PC-3 (cell line): ENCODE data around the gene PSAPL1. TPM values are rescaled to one million over a fixed set of nuclear protein-coding genes. Genes with fewer than 3 reads are reported as not detected.

Experiments used
- ATAC-seq: fragments of 200-7000 bp; cut with Tn5 transposase; 2 replicates; pipeline ENCODE4 v1.9.1; 2020; ENCODE audit warnings: mild to moderate bottlenecking, moderate library complexity
- BruUV-seq: library from RNA; stranded (reverse); fragments of 400-500 nt; replicated peaks from 2 replicates; lab custom pipeline; 2021; lab: Mats Ljungman, UMichigan
- CTCF ChIA-PET: fragments of 300-600 bp; sonication (Branson Sonifier 250); formaldehyde crosslinking; loops from one replicate; lab custom pipeline; 2022; ENCODE audit warnings: antibody characterized with exemption; lab: Charles Lee
- POLR2A ChIA-PET: fragments of 300-600 bp; sonication (Branson Sonifier 250); formaldehyde crosslinking; loops from one replicate; lab custom pipeline; 2022; ENCODE audit warnings: antibody characterized with exemption; ENCODE audit not compliant: unreplicated experiment; lab: Charles Lee
- DNase-seq: peaks from one replicate; pipeline ENCODE4 v3.0.0-alpha.2; 2015
- H2AFZ ChIP-seq: fragments of 300-600 bp; sonication (generic); 2 replicates; pipeline ENCODE4 v1.6.0; 2016; ENCODE audit warnings: antibody characterized with exemption, low read length
- H3F3A ChIP-seq: fragments of 300-600 bp; sonication (generic); one replicate; pipeline ENCODE4 v1.6.0; 2017; ENCODE audit warnings: antibody characterized with exemption, low read length, control low read depth, mild to moderate bottlenecking; ENCODE audit not compliant: unreplicated experiment
- H3K27ac ChIP-seq: fragments of 300-600 bp; sonication (generic); 2 replicates; pipeline ENCODE4 v1.5.1; 2016; ENCODE audit warnings: mild to moderate bottlenecking, low read length
- H3K27me3 ChIP-seq: fragments of 300-600 bp; sonication (generic); 2 replicates; pipeline ENCODE4 v1.6.1; 2016; ENCODE audit warnings: low read length, mixed read lengths
- H3K36me3 ChIP-seq: fragments of 300-600 bp; sonication (generic); 2 replicates; pipeline ENCODE4 v1.6.1; 2016; ENCODE audit warnings: low read depth, mixed run types, low read length, mixed read lengths
- H3K4me1 ChIP-seq: fragments of 300-600 bp; sonication (generic); 2 replicates; pipeline ENCODE4 v1.5.1; 2016; ENCODE audit warnings: low read length; ENCODE audit not compliant: insufficient read depth
- H3K4me2 ChIP-seq: fragments of 300-600 bp; sonication (generic); 2 replicates; pipeline ENCODE4 v1.6.0; 2016; ENCODE audit warnings: low read length
- H3K4me3 ChIP-seq: fragments of 300-600 bp; sonication (generic); 2 replicates; pipeline ENCODE4 v1.5.1; 2016; ENCODE audit warnings: mild to moderate bottlenecking, low read length, mixed read lengths
- H3K79me2 ChIP-seq: fragments of 300-600 bp; sonication (generic); 2 replicates; pipeline ENCODE4 v1.6.1; 2017; ENCODE audit warnings: low read length, mixed read lengths
- H3K9ac ChIP-seq: fragments of 300-600 bp; sonication (generic); 2 replicates; pipeline ENCODE4 v1.6.0; 2016; ENCODE audit warnings: mild to moderate bottlenecking, low read length
- H3K9me2 ChIP-seq: fragments of 300-600 bp; sonication (generic); replicated peaks from 2 replicates; pipeline ENCODE4 v1.6.1; 2016; ENCODE audit warnings: mixed run types, low read length, mixed read lengths
- H3K9me3 ChIP-seq: fragments of 300-600 bp; sonication (generic); 2 replicates; pipeline ENCODE4 v1.6.1; 2016; ENCODE audit warnings: low read length, mixed read lengths
- H4K20me1 ChIP-seq: fragments of 300-600 bp; sonication (generic); 2 replicates; pipeline ENCODE4 v1.6.1; 2016; ENCODE audit warnings: low read length, mixed read lengths
- EZH2 ChIP-seq: fragments of 300-600 bp; sonication (generic); IDR thresholded peaks from one replicate; pipeline ENCODE4 v1.6.1; 2017; ENCODE audit warnings: antibody characterized with exemption, mild to moderate bottlenecking, low read length; ENCODE audit not compliant: unreplicated experiment
- EZH2phosphoT487 ChIP-seq: fragments of 300-600 bp; sonication (generic); IDR thresholded peaks from 2 replicates; pipeline ENCODE4 v1.6.1; 2018; ENCODE audit warnings: mild to moderate bottlenecking, antibody characterized with exemption, low read length, borderline replicate concordance
- intact Hi-C: fragments of 100-400 bp; cut with micrococcal nuclease; formaldehyde crosslinking; loops from 2 replicates; pipeline ENCODE4 v1.9.0; 2023
- total RNA-seq: library from RNA; depleted of rRNA; stranded (reverse); fragments of >200 nt; gene quantifications from 2 replicates; pipeline ENCODE4 v1.2.3, GENCODE V29; 2014
- TF ChIP-seq, protein P1 (sequence below): fragments of 300-600 bp; sonication (generic); conservative IDR thresholded peaks from 2 replicates; pipeline ENCODE4 v1.5.1; 2017; ENCODE audit warnings: antibody characterized with exemption, low read depth, mild to moderate bottlenecking, low read length

The PSAPL1 gene
- total RNA-seq, 1 experiment from 2014 or later, result 0.15 TPM

DNA sequence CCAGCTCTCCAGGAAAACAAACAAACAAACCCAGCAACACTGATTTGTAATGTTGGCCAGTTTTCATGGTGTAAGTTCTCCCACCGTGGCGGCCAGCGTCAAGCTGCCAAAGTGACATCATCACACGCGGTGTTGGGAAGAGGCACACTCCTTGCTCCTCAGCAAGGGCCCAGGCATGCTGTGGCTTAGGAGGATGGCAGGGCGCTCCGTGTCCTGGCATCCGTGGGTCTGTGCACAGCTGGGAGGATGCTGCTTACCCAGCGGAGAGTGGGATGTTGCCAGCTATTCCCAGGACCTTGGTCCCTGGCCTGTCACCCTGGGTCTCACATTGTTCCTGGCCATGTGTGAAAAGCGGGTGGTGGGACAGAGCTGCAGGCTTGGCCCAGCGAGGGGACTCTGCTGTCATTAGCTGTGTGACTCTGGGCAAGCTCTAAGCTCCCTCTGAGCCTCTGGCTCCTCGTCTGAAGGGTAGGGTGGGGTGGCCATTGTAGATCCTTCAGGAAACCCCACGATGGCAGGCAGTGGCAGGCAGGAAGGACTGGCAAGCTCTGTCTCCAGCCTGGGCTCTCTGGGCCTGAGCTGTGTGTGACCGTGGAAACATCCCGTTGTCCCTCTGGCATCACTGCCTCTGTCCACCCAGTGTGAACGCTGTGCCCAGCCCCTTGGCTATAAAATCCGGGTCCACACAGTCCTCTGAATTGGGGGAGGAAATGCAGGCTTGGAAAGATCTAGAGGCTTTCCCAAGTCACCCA lies 10.8 kb downstream of the PSAPL1 start:
- ChIA-PET POLR2A (no interaction called here), CTCF (interaction anchor here (0.5 kb wide), 1 partner anchor 207 kb away, joined by 3 read pairs; no protein-coding TSS in a partner anchor)
- Histone ChIP-seq H2AFZ (no peak overlapping the region), H3K9me3 (no peaks in the 10 kb centered on the region), H3F3A (no peaks in the 10 kb centered on the region), H3K36me3 (no peaks in the 10 kb centered on the region), H3K79me2 (no peaks in the 10 kb centered on the region), H3K27ac (no peak overlapping the region), H4K20me1 (no peaks in the 10 kb centered on the region), H3K4me1 (no peaks in the 10 kb centered on the region), H3K9me2 (no peaks in the 10 kb centered on the region), H3K4me3 (no peak overlapping the region), H3K9ac (no peak overlapping the region), H3K27me3 (no peaks in the 10 kb centered on the region), H3K4me2 (no peak overlapping the region)
- TF ChIP-seq EZH2phosphoT487 (no peak), EZH2 (no peak)
- TF ChIP-seq, protein P1, sequence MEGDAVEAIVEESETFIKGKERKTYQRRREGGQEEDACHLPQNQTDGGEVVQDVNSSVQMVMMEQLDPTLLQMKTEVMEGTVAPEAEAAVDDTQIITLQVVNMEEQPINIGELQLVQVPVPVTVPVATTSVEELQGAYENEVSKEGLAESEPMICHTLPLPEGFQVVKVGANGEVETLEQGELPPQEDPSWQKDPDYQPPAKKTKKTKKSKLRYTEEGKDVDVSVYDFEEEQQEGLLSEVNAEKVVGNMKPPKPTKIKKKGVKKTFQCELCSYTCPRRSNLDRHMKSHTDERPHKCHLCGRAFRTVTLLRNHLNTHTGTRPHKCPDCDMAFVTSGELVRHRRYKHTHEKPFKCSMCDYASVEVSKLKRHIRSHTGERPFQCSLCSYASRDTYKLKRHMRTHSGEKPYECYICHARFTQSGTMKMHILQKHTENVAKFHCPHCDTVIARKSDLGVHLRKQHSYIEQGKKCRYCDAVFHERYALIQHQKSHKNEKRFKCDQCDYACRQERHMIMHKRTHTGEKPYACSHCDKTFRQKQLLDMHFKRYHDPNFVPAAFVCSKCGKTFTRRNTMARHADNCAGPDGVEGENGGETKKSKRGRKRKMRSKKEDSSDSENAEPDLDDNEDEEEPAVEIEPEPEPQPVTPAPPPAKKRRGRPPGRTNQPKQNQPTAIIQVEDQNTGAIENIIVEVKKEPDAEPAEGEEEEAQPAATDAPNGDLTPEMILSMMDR, result no peak
- ATAC-seq, result no peak
- intact Hi-C loops, result no loop called here
- BruUV-seq, result no TSS peak
- DNase-seq, result no peak

- H3K36me3 ChIP-seq, result no peaks in the 10 kb centered on the region
- H3F3A ChIP-seq, result no peaks in the 10 kb centered on the region
- H3K27ac ChIP-seq, result no peak overlapping the region
- no peak overlapping the region for H2AFZ ChIP-seq
- ATAC-seq (no peak), DNase-seq (no peak)
- H3K4me3 ChIP-seq, result no peak overlapping the region
- ChIA-PET CTCF (no interaction called here), POLR2A (no interaction called here)
- no peaks in the 10 kb centered on the region for H3K27me3 ChIP-seq
- H4K20me1 ChIP-seq, result no peaks in the 10 kb centered on the region
- no peak overlapping the region for H3K9ac ChIP-seq
- no peaks in the 10 kb centered on the region for H3K4me1 ChIP-seq
- BruUV-seq, result no TSS peak
- no peaks in the 10 kb centered on the region for H3K79me2 ChIP-seq
- intact Hi-C loops, result no loop called here
- H3K9me3 ChIP-seq, result no peaks in the 10 kb centered on the region
- H3K9me2 ChIP-seq, result no peaks in the 10 kb centered on the region
- TF ChIP-seq EZH2phosphoT487 (no peak), EZH2 (no peak)
- TF ChIP-seq, protein P1, result no peak
- no peak overlapping the region for H3K4me2 ChIP-seq
Observed at GRCh38 chr4:7423391-7423790, 11.3 kb downstream of the PSAPL1 start.

- no peak overlapping the region for H3K4me2 ChIP-seq
- H3F3A ChIP-seq, result no peaks in the 10 kb centered on the region
- H3K79me2 ChIP-seq, result no peaks in the 10 kb centered on the region
- H3K36me3 ChIP-seq, result no peaks in the 10 kb centered on the region
- no peaks in the 10 kb centered on the region for H3K9me2 ChIP-seq
- no peak overlapping the region for H3K4me3 ChIP-seq
- H4K20me1 ChIP-seq, result no peaks in the 10 kb centered on the region
- ATAC-seq (no peak), DNase-seq (no peak)
- H3K27ac ChIP-seq, result no peak overlapping the region
- ChIA-PET POLR2A (no interaction called here), CTCF (no interaction called here)
- H3K9me3 ChIP-seq, result no peaks in the 10 kb centered on the region
- H2AFZ ChIP-seq, result no peak overlapping the region
- intact Hi-C loops, result no loop called here
- BruUV-seq, result no TSS peak
- no peaks in the 10 kb centered on the region for H3K4me1 ChIP-seq
- TF ChIP-seq, protein P1, result no peak
- TF ChIP-seq EZH2phosphoT487 (no peak), EZH2 (no peak)
- H3K9ac ChIP-seq, result no peak overlapping the region
- no peaks in the 10 kb centered on the region for H3K27me3 ChIP-seq
Observed at GRCh38 chr4:7422898-7423180, 11.9 kb downstream of the PSAPL1 start.
